ENCODE data around the gene DCHS2. TPM values are rescaled to one million over a fixed set of nuclear protein-coding genes. Genes with fewer than 3 reads are reported as not detected.

DCHS2 gene, protein sequence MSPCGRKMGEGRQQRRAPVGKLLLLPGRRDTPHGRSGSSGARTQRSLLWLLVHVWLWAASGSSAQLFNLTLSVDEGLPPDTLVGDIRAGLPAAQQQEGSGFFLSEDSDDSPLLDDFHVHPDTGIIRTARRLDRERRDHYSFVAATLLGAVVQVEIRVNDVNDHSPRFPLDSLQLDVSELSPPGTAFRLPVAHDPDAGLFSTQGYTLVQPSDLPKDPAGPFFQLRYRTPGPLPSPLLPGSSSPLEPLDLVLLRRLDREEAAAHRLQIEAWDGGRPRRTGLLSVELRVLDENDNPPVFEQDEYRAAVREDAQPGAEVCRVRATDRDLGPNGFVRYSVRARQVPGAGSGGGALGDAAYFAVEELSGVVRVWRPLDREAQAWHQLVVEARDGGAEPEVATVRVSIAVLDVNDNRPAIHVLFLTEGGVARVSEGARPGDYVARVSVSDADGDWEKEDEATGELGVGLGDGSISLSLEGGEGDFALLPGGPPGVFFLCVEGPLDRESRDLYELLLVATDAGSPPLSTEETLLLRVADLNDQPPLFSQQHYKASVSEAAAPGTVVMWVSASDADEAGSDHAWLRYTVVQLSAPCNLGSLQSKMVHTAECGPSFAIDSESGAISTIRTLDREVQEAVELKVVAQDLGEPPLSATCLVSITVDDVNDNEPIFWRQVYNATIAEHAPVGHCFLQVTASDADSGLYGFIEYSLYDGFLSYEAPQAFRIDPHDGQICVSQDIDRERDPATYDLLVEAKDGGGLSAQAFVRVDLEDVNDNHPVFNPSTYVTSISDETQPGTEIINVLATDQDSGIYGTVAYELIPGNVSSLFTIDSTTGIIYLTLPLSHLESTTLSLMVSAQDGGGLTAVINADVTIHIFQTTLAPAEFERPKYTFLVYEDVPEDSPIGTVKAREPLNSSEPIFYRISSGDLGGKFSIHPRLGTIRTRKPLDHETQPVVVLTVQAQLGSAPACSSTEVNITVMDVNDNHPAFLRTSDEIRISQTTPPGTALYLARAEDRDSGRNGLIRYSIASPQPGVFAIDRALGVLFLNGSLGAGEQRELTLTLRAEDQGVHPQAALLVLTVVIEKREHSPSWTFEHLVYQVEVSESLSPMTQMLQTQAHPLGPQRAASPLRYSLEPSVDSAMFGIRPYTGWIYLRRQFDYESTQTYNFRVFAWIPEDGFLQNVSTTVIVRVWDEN (N-terminal part only)
- 1 to 10 TPM in 1 of 4 donors, under 1 TPM in 2, not detected in 1; 0.53 to 1.5 (median 0.57) TPM for total RNA-seq

DNA sequence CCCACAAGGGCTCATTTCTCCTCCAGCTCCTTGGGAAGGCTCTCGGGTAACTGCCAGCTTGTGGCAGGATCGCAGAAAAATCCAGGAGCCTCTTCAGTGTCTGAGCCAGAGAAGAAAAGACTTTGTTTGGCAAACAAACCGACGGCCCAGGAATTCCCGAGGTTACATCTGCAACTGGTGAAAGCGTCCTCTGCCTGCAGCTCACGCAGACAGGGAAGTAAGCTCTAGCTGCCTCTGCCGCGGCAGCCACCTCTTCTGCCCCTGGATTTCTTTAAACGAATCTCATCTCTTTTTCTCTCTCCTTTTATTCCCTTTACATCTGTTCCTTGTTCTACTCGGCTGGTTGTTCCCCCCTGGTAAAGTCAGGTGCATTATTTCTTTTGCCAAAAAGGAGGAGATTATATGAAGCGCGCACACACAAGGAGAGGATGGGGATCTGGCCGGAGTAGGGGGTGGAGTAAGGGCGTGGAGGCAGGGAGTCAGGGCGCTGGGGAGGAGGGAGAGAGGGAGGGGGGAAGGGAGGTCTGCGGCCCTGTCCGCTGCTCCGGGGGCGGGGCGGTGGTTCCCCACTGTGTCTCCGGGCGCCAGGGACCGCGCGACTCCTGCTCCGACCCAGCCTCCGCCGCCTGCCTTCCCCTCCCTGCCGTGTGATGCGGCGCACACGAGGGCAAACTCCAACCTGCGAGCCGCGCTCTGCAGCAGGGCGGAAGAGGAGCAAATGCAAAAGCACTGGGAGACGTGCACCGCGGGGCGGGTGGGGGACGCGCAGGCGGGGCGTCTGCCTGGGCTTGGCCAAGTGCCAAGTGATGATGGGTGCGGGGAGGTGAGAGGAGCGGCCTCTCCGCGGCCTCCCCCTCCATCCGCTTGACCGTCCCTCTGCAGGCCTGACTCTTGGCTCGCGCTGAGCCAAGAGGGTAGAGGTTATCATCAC, at the start of gene DCHS2:
Gene DCHS2, minus strand, starts transcription at position 459 of the 931 bp plus-strand sequence. Its CDS starts 444 bp downstream, at position 15.
- TF ChIP-seq CTCF (IDR thresholded peaks at IDR 0.05), result no peak
- no peak for TF ChIP-seq POLR2A (IDR thresholded peaks at IDR 0.05)
- peak within 1 kb of the TSS in 1 of 4 donors; percentile 6 for H3K27ac ChIP-seq
- H3K27me3 ChIP-seq, result peaks cover 4 to 71% (median 4%) of the 10 kb centered on the region in 4 donors
- H3K4me3 ChIP-seq, result peak within 1 kb of the TSS; percentile 19 to 64 (median 43)
- intact Hi-C loops (cut with DNase I), result no loop called here
- WGBS, 2 donors, result 0 to 1% methylated on average over 10 to 21 of the region's 53 CpGs
- DNase-seq, result no peak
- no peaks in the 10 kb centered on the region for H3K36me3 ChIP-seq
- H3K4me1 ChIP-seq, result peaks cover 16 to 28% (median 18%) of the 10 kb centered on the region in 3 donors
- no peaks in the 10 kb centered on the region for H3K9me3 ChIP-seq

GRCh38 chr4:154534296-154534695, 42.7 kb upstream of the DCHS2 start:
- H3K4me3 ChIP-seq, result no peak overlapping the region
- peaks cover 0 to 14% (median 0%) of the 10 kb centered on the region in 3 donors for H3K4me1 ChIP-seq
- H3K27ac ChIP-seq, result no peak overlapping the region
- no peaks in the 10 kb centered on the region for H3K27me3 ChIP-seq
- DNase-seq, result no peak
- TF ChIP-seq CTCF (IDR thresholded peaks at IDR 0.05), result no peak
- no peaks in the 10 kb centered on the region for H3K9me3 ChIP-seq
- intact Hi-C loops (cut with DNase I), result no loop called here
- H3K36me3 ChIP-seq, result peaks cover 0 to 42% (median 16%) of the 10 kb centered on the region in 3 donors
- WGBS, 2 donors, result 71 to 80% methylated on average over 1 of the region's 1 CpG

- Histone ChIP-seq H3K27ac (peak overlapping the region; percentile 49 to 78 (median 63)), H3K36me3 (no peaks in the 10 kb centered on the region), H3K27me3 (no peaks in the 10 kb centered on the region), H3K9me3 (no peaks in the 10 kb centered on the region), H3K4me1 (peaks cover 0 to 24% (median 0%) of the 10 kb centered on the region in 3 donors), H3K4me3 (no peak overlapping the region)
- TF ChIP-seq POLR2A (IDR thresholded peaks at IDR 0.05) (no peak), CTCF (IDR thresholded peaks at IDR 0.05) (no peak)
- WGBS, 2 donors, result 28 to 47% methylated on average over 4 of the region's 4 CpGs
- intact Hi-C loops (cut with DNase I), result no loop called here
- no peak for DNase-seq
Measured at GRCh38 chr4:154529728-154530519, 38.3 kb upstream of the DCHS2 start.

- Histone ChIP-seq H3K27ac (peak overlapping the region in 3 of 4 donors; percentile 53 to 78 (median 73)), H3K9me3 (no peaks in the 10 kb centered on the region), H3K36me3 (no peaks in the 10 kb centered on the region), H3K4me3 (no peak overlapping the region), H3K27me3 (peaks cover 0 to 2% (median 0%) of the 10 kb centered on the region in 4 donors), H3K4me1 (peaks cover 0 to 24% (median 0%) of the 10 kb centered on the region in 3 donors)
- intact Hi-C loops (cut with DNase I), result no loop called here
- no peak for TF ChIP-seq CTCF (IDR thresholded peaks at IDR 0.05)
- no peak for TF ChIP-seq POLR2A (IDR thresholded peaks at IDR 0.05)
- 36 to 43% methylated on average over 2 of the region's 2 CpGs for WGBS, 2 donors
- DNase-seq, result no peak
Measured at GRCh38 chr4:154528869-154529268, 37.3 kb upstream of the DCHS2 start.

Data from esophagus squamous epithelium (tissue), 5 donors.